A549 (cell line): ENCODE results near the gene CNTN1. TPM values are rescaled to one million over a fixed set of nuclear protein-coding genes. Genes with fewer than 3 reads are reported as not detected.

ENCODE experiments used
- ATAC-seq, 2 experiments: fragments of 200-7000 bp in 1 of 2; fragments of >200 bp in 1 of 2; cut with Nextera tagmentation in 1 of 2; cut with Tn5 transposase in 1 of 2; 3 replicates each; pipeline versions ENCODE4 v1.8.0 to v1.9.1; 2018 to 2020; ENCODE audit warnings: mild to moderate bottlenecking in 1 of 2, moderate library complexity in 1 of 2
- CTCF ChIA-PET: fragments of 300-600 bp; sonication (Branson Sonifier 250); formaldehyde crosslinking; extraction: SDS; loops from one replicate; lab custom pipeline; 2021; ENCODE audit warnings: antibody characterized with exemption, inconsistent platforms; lab: Yijun Ruan, JAX
- POLR2A ChIA-PET: fragments of 350-600 bp; formaldehyde crosslinking; extraction: SDS; loops from one replicate; lab custom pipeline; 2021; ENCODE audit warnings: antibody characterized with exemption, inconsistent platforms; lab: Yijun Ruan, JAX
- DNase-seq, 2 experiments: peaks; one replicate each; pipeline versions ENCODE4 v3.0.0 to v3.0.0-alpha.2; 2011 to 2016; ENCODE audit warnings: low read depth in 1 of 2, low spot score in 1 of 2
- FAIRE-seq: peaks from 2 replicates; lab custom pipeline; 2011; peaks lifted over from hg19 to GRCh38; lab: Jason Lieb, UNC
- H3K27ac ChIP-seq, 2 experiments: fragments of >200 bp; sonication (Bioruptor Twin); formaldehyde crosslinking; 3 replicates each; pipeline ENCODE4 v1.5.1; 2016 to 2017
- H3K4me1 ChIP-seq: fragments of >200 bp; sonication (Bioruptor Twin); formaldehyde crosslinking; 3 replicates; pipeline ENCODE4 v1.6.1; 2016
- H3K4me2 ChIP-seq: fragments of >200 bp; sonication (Bioruptor Twin); formaldehyde crosslinking; 3 replicates; pipeline ENCODE4 v1.6.1; 2016
- H3K4me3 ChIP-seq: fragments of >200 bp; sonication (Bioruptor Twin); formaldehyde crosslinking; 3 replicates; pipeline ENCODE4 v1.5.1; 2016
- H3K9me3 ChIP-seq: fragments of >200 bp; sonication (Bioruptor Twin); formaldehyde crosslinking; 3 replicates; pipeline ENCODE4 v1.6.1; 2016
- CHD4 ChIP-seq: fragments of 200-600 bp; sonication (generic); IDR thresholded peaks from 2 replicates; pipeline ENCODE4 v1.6.1; 2016; ENCODE audit warnings: antibody characterized with exemption, mild to moderate bottlenecking, borderline replicate concordance
- EP300 ChIP-seq, 2 experiments: fragments of >200 bp; sonication (Bioruptor Twin); formaldehyde crosslinking; IDR thresholded peaks; 2 replicates in 1 of 2; 3 replicates in 1 of 2; pipeline ENCODE4 v1.6.1; 2016 to 2017
- ESRRA ChIP-seq: fragments of 150-350 bp; IDR thresholded peaks from 2 replicates; pipeline ENCODE4 v1.6.1; 2014; ENCODE audit warnings: mild to moderate bottlenecking, low read length, borderline replicate concordance
- FOSB ChIP-seq: fragments of 250-450 bp; sonication (Bioruptor Pico); IDR thresholded peaks from 2 replicates; pipeline ENCODE4 v1.5.0; 2020; ENCODE audit warnings: mild to moderate bottlenecking, moderate library complexity
- FOXS1 ChIP-seq: fragments of 250-450 bp; sonication (Bioruptor Pico); IDR thresholded peaks from 2 replicates; pipeline ENCODE4 v1.5.0; 2020; ENCODE audit warnings: mild to moderate bottlenecking, moderate library complexity
- HDAC2 ChIP-seq: fragments of 200-600 bp; sonication (generic); IDR thresholded peaks from 2 replicates; pipeline ENCODE4 v1.6.1; 2016
- HEYL ChIP-seq: fragments of 250-450 bp; sonication (Bioruptor Pico); IDR thresholded peaks from 2 replicates; pipeline ENCODE4 v1.8.0; 2021; ENCODE audit warnings: mild to moderate bottlenecking, moderate library complexity
- HMGXB4 ChIP-seq: fragments of 250-450 bp; sonication (Bioruptor Pico); IDR thresholded peaks from 2 replicates; pipeline ENCODE4 v1.5.0; 2021; ENCODE audit warnings: mild to moderate bottlenecking, moderate library complexity, borderline replicate concordance
- HOXA7 ChIP-seq: fragments of 250-450 bp; sonication (Bioruptor Pico); IDR thresholded peaks from 2 replicates; pipeline ENCODE4 v1.5.0; 2020; ENCODE audit warnings: mild to moderate bottlenecking, moderate library complexity
- MAFK ChIP-seq: fragments of 450-650 bp; IDR thresholded peaks from 2 replicates; pipeline ENCODE4 v1.6.1; 2014; ENCODE audit not compliant: partially characterized antibody
- NPAS2 ChIP-seq: fragments of 250-450 bp; sonication (Bioruptor Pico); IDR thresholded peaks from 2 replicates; pipeline ENCODE4 v1.8.0; 2022; ENCODE audit warnings: mild to moderate bottlenecking, moderate library complexity, borderline replicate concordance
- NR3C1 ChIP-seq: fragments of >200 bp; sonication (Bioruptor Twin); formaldehyde crosslinking; IDR thresholded peaks from 3 replicates; pipeline ENCODE4 v1.6.1; 2017
- PBX3 ChIP-seq: IDR thresholded peaks from 2 replicates; pipeline ENCODE4 v1.6.1; 2012
- PHF8 ChIP-seq: fragments of 200-600 bp; sonication (generic); IDR thresholded peaks from 2 replicates; pipeline ENCODE4 v1.6.1; 2016; ENCODE audit warnings: low read depth, mild to moderate bottlenecking, antibody characterized with exemption, moderate library complexity, borderline replicate concordance
- POLR2AphosphoS2 ChIP-seq: conservative IDR thresholded peaks from 2 replicates; pipeline ENCODE4 v1.6.1; 2012; ENCODE audit warnings: low read length, improper control_type of control experiment, inconsistent platforms
- RARB ChIP-seq: fragments of 250-450 bp; sonication (Bioruptor Pico); IDR thresholded peaks from 2 replicates; pipeline ENCODE4 v1.8.0; 2021; ENCODE audit warnings: mild to moderate bottlenecking, moderate library complexity
- USF2 ChIP-seq: fragments of 450-650 bp; IDR thresholded peaks from 2 replicates; pipeline ENCODE4 v1.6.1; 2014; ENCODE audit warnings: antibody characterized with exemption
- ZFP36 ChIP-seq: fragments of 450-650 bp; IDR thresholded peaks from 2 replicates; pipeline ENCODE4 v1.6.1; 2014; ENCODE audit warnings: borderline replicate concordance; ENCODE audit not compliant: partially characterized antibody
- ZNF302 ChIP-seq: fragments of 250-450 bp; sonication (Bioruptor Pico); IDR thresholded peaks from 2 replicates; pipeline ENCODE4 v1.9.0; 2021; ENCODE audit warnings: inconsistent platforms, mild to moderate bottlenecking, moderate library complexity
- WGBS: methylation state at CpG from one replicate; pipeline ENCODE4 v1.1.6; 2017; ENCODE audit errors: missing lambda C conversion rate; 5-methylcytosine and 5-hydroxymethylcytosine counted together
- polyA plus RNA-seq, 4 experiments: library from polyadenylated mRNA; depleted of rRNA in 3 of 4; stranded (reverse); fragments of >200 nt; fragmentation: RNase III in 1 of 4; extraction: RNeasy Plus Mini Kit Qiagen cat#74134 plus additional on column Dnase treatment in 1 of 4; gene quantifications; 2 replicates in 3 of 4; 3 replicates in 1 of 4; pipeline ENCODE4 v1.2.3, GENCODE V29; 2011 to 2017
- TF ChIP-seq, protein P1 (sequence below): fragments of 150-350 bp; IDR thresholded peaks from 2 replicates; pipeline ENCODE4 v1.6.1; 2014; ENCODE audit warnings: low read depth, mild to moderate bottlenecking, low read length

The CNTN1 gene
- polyA plus RNA-seq, 2 of the 4 experiments (the other 2 are of a cell fraction): 69.7 to 175 TPM

DNA sequence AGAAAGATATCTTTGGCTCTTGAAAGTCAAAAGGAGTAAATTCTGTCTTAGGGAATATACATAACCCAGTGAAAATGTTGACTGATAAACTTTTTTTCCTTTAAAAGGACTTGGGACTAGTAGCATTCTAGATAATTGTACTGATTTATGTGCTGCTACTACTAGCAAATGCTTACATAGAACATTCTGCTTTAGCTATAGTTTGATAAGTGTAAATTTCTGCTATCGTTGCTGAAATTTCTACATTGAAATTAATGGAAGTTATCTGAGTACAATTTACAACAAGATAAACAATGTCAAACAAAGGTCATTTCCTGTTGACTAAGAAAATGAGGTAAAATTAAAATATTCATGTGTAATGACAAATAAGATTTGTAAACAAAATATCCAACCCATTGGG is 48.3 kb upstream of the CNTN1 start (continued):
- no peak for TF ChIP-seq HMGXB4

GRCh38 chr12:40644708-40645107 is 47.5 kb upstream of the CNTN1 start:
- 90% methylated on average over 2 of the region's 2 CpGs for WGBS
- FAIRE-seq: no peak
- POLR2A ChIA-PET: no interaction called here

DNA sequence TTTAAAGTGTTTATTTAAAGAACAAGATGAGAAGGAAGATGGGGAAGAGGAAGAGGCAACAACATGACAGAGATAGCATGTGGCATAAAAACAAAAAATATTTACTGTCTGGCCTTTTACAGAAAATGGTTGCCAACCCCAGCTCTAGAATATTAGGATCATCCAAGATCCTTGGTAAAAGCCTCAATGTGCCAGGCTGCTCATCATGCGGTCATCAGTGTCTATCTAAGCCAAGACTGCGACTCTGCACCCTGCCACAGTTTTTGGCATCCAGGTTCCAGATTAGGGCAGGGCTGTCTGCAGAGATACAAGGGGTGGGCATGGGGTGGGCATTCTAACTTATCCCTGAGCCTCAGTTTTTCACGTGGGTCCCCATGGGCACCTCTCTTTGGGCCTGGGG is 46.9 kb upstream of the CNTN1 start:
- FAIRE-seq (no peak), ATAC-seq (no peak), DNase-seq (no peak)
- Histone ChIP-seq H3K9me3 (no peaks in the 10 kb centered on the region), H3K27ac (no peak overlapping the region), H3K4me3 (no peak overlapping the region), H3K4me1 (peaks cover 23% of the 10 kb centered on the region), H3K4me2 (no peak overlapping the region)
- WGBS: 60% methylated on average over 3 of the region's 3 CpGs
- ChIA-PET CTCF (no interaction called here), POLR2A (no interaction called here)
- TF ChIP-seq HMGXB4 (no peak), USF2 (no peak), NR3C1 (no peak), POLR2AphosphoS2 (no peak), HDAC2 (no peak), FOSB (no peak), NPAS2 (no peak), EP300 (IDR thresholded peaks at IDR 0.05) (no peak), RARB (no peak)
- TF ChIP-seq, protein P1, sequence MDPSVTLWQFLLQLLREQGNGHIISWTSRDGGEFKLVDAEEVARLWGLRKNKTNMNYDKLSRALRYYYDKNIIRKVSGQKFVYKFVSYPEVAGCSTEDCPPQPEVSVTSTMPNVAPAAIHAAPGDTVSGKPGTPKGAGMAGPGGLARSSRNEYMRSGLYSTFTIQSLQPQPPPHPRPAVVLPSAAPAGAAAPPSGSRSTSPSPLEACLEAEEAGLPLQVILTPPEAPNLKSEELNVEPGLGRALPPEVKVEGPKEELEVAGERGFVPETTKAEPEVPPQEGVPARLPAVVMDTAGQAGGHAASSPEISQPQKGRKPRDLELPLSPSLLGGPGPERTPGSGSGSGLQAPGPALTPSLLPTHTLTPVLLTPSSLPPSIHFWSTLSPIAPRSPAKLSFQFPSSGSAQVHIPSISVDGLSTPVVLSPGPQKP: no peak

More at GRCh38 chr12:40644708-40645107, 47.5 kb upstream of the CNTN1 start:
- H3K4me1 ChIP-seq: peaks cover 23% of the 10 kb centered on the region
- H3K4me3 ChIP-seq: no peak overlapping the region
- DNase-seq (no peak), ATAC-seq (no peak)
- TF ChIP-seq FOXS1 (CRISPR knock-in tag) (no peak), HEYL (CRISPR knock-in tag) (no peak), PBX3 (no peak), HMGXB4 (no peak), ZNF302 (no peak), ZFP36 (no peak), PHF8 (no peak), HOXA7 (no peak), MAFK (no peak), CHD4 (no peak), ESRRA (no peak), HDAC2 (no peak)
- TF ChIP-seq, protein P1: no peak
- no peaks in the 10 kb centered on the region for H3K9me3 ChIP-seq
- CTCF ChIA-PET: no interaction called here
- H3K4me2 ChIP-seq: no peak overlapping the region
- H3K27ac ChIP-seq: no peak overlapping the region
